Liver (tissue), 3 donors: Measurements from ENCODE around the gene MESD.

Source experiments
- CTCF ChIP-seq: fragments of 150-350 bp; IDR thresholded peaks from 2 replicates; pipeline ENCODE4 v1.5.1; 2017; ENCODE audit warnings: improper control_type of control experiment, low read depth, low read length; ENCODE audit not compliant: missing input control
- HNF4A ChIP-seq, 2 donors: conservative IDR thresholded peaks; 2 replicates each; pipeline ENCODE4 v1.6.1; 2016; ENCODE audit warnings: antibody characterized with exemption in 2 of 2, mild to moderate bottlenecking in 2 of 2
- MAX ChIP-seq: IDR thresholded peaks from 2 replicates; pipeline ENCODE4 v1.6.1; 2016; ENCODE audit warnings: antibody characterized with exemption
- REST ChIP-seq: IDR thresholded peaks from 2 replicates; pipeline ENCODE4 v1.6.1; 2016; ENCODE audit warnings: antibody characterized with exemption, mild to moderate bottlenecking
- RXRA ChIP-seq, 2 donors: IDR thresholded peaks; 2 replicates each; pipeline ENCODE4 v1.6.1; 2017 to 2018; ENCODE audit warnings: antibody characterized with exemption in 2 of 2, mild to moderate bottlenecking in 1 of 2
- SP1 ChIP-seq: IDR thresholded peaks from 2 replicates; pipeline ENCODE4 v1.6.1; 2018; ENCODE audit warnings: antibody characterized with exemption, mild to moderate bottlenecking
- TAF1 ChIP-seq: conservative IDR thresholded peaks from 2 replicates; pipeline ENCODE4 v1.6.1; 2016; ENCODE audit warnings: antibody characterized with exemption, mild to moderate bottlenecking
- YY1 ChIP-seq: IDR thresholded peaks from 2 replicates; pipeline ENCODE4 v1.6.1; 2016; ENCODE audit warnings: antibody characterized with exemption, mild to moderate bottlenecking
- ZBTB33 ChIP-seq: IDR thresholded peaks from 2 replicates; pipeline ENCODE4 v1.6.1; 2016; ENCODE audit warnings: antibody characterized with exemption
- donor health status: healthy.
- donor health status: healthy.

- TF ChIP-seq CTCF, result no peak
- no peak for TF ChIP-seq REST
- no peak for TF ChIP-seq HNF4A (conservative IDR thresholded peaks at IDR 0.05)
- TF ChIP-seq TAF1, result no peak
- TF ChIP-seq MAX, result no peak
- no peak for TF ChIP-seq RXRA (IDR thresholded peaks at IDR 0.05)
- TF ChIP-seq YY1, result no peak
- no peak for TF ChIP-seq SP1
- no peak for TF ChIP-seq ZBTB33
These were observed 83.4 kb downstream of the MESD start for GRCh38 chr15:80906159-80906766.
